CD4-positive, CD25-positive, alpha-beta regulatory T cell (primary cell): ENCODE data around the gene RWDD2A. TPM values are rescaled to one million over a fixed set of nuclear protein-coding genes. Genes with fewer than 3 reads are reported as not detected.
A peak's percentile ranks its signal among the peaks of the same experiment; 100 is the strongest.
"Not testable (repeated sequence)": the region's sequence is repeated elsewhere in the genome, so short reads cannot be mapped to it uniquely, and the experiment has no call there.

ENCODE experiments used
- ATAC-seq, 2 donors: fragments of 150-1000 bp; cut with Tn5 transposase; one replicate each; pipeline ENCODE4 v1.10.0; 2021; ENCODE audit warnings: low read depth in 2 of 2, moderate number of reproducible peaks in 2 of 2, moderate library complexity in 1 of 2
- DNase-seq, 3 donors: peaks; one replicate each; pipeline versions ENCODE4 v3.0.0 to v3.0.0-alpha.2; 2012 to 2022; ENCODE audit warnings: mixed read lengths in 1 of 3
- H3K27ac ChIP-seq: one replicate; pipeline ENCODE4 v1.7.0; 2013; ENCODE audit warnings: mild to moderate bottlenecking, low read length; ENCODE audit not compliant: insufficient read depth, poor library complexity, severe bottlenecking
- H3K27me3 ChIP-seq: one replicate; pipeline ENCODE4 v1.7.0; 2013; ENCODE audit warnings: low read length; ENCODE audit not compliant: control insufficient read depth, insufficient read depth
- H3K36me3 ChIP-seq: one replicate; pipeline ENCODE4 v1.7.0; 2013; ENCODE audit warnings: mild to moderate bottlenecking, low read length, moderate library complexity; ENCODE audit not compliant: control insufficient read depth, insufficient read depth
- H3K4me1 ChIP-seq: 2 replicates; pipeline ENCODE4 v1.7.0; 2013; ENCODE audit warnings: mild to moderate bottlenecking, low read length; ENCODE audit not compliant: insufficient read depth, control insufficient read depth, poor library complexity, severe bottlenecking
- H3K4me3 ChIP-seq: one replicate; pipeline ENCODE4 v1.7.0; 2013; ENCODE audit warnings: low read depth, mild to moderate bottlenecking, low read length, moderate library complexity
- H3K9me3 ChIP-seq, 2 experiments: 1 replicate in 1 of 2; 2 replicates in 1 of 2; pipeline ENCODE4 v1.7.0; 2013; ENCODE audit warnings: low read length in 2 of 2, mild to moderate bottlenecking in 1 of 2, moderate library complexity in 1 of 2; ENCODE audit not compliant: control insufficient read depth in 2 of 2
- H3K27ac Mint-ChIP-seq, 3 donors: one replicate each; pipeline ENCODE4 v1.8.0; 2020 to 2022; ENCODE audit warnings: mild to moderate bottlenecking in 3 of 3, mixed read lengths in 3 of 3, moderate library complexity in 2 of 3
- H3K27me3 Mint-ChIP-seq: one replicate; pipeline ENCODE4 v1.8.0; 2022; ENCODE audit warnings: mild to moderate bottlenecking, mixed read lengths
- H3K36me3 Mint-ChIP-seq: one replicate; pipeline ENCODE4 v1.8.0; 2020; ENCODE audit warnings: mixed read lengths
- H3K4me1 Mint-ChIP-seq, 4 donors: one replicate each; pipeline ENCODE4 v1.8.0; 2020 to 2022; ENCODE audit warnings: mixed read lengths in 4 of 4, mild to moderate bottlenecking in 1 of 4
- H3K4me3 Mint-ChIP-seq, 4 donors: one replicate each; pipeline ENCODE4 v1.8.0; 2020 to 2022; ENCODE audit warnings: mild to moderate bottlenecking in 4 of 4, mixed read lengths in 4 of 4, moderate library complexity in 3 of 4
- H3K9me3 Mint-ChIP-seq, 7 donors: one replicate each; pipeline ENCODE4 v1.8.0; 2020 to 2022; ENCODE audit warnings: mixed read lengths in 7 of 7, mild to moderate bottlenecking in 3 of 7, moderate library complexity in 2 of 7
- polyA plus RNA-seq, 4 donors: library from polyadenylated mRNA; unstranded; fragments of 300-500 nt; fragmentation: Illumina TruSeq; gene quantifications; one replicate each; pipeline ENCODE4 v1.2.3, GENCODE V29; 2021
- total RNA-seq: library from RNA; stranded (reverse); gene quantifications from one replicate; pipeline ENCODE4 v1.2.3, GENCODE V29; 2022

The RWDD2A gene
- total and polyA plus RNA-seq, 5 donors from 2014 or later = 2.1 to 3.7 (median 3.1) TPM

- Mint-ChIP-seq H3K4me3 (peak overlapping the region in 1 of 4 donors; percentile 47), H3K27ac (no peak overlapping the region), H3K36me3 (peaks cover 37% of the 10 kb centered on the region), H3K27me3 (no peaks in the 10 kb centered on the region), H3K9me3 (no peaks in the 10 kb centered on the region), H3K4me1 (peaks cover 38 to 51% (median 40%) of the 10 kb centered on the region in 4 donors)
- ATAC-seq = no peak
- H3K36me3 ChIP-seq = peaks cover 20% of the 10 kb centered on the region
- no peaks in the 10 kb centered on the region for H3K27me3 ChIP-seq
- H3K27ac ChIP-seq = no peak overlapping the region
- H3K4me3 ChIP-seq = no peak overlapping the region
- DNase-seq = no peak
- H3K4me1 ChIP-seq = peaks cover 16% of the 10 kb centered on the region
- H3K9me3 ChIP-seq = no peaks in the 10 kb centered on the region
These were observed 4.7 kb upstream of the RWDD2A start for GRCh38 chr6:83188501-83188900.

DNA sequence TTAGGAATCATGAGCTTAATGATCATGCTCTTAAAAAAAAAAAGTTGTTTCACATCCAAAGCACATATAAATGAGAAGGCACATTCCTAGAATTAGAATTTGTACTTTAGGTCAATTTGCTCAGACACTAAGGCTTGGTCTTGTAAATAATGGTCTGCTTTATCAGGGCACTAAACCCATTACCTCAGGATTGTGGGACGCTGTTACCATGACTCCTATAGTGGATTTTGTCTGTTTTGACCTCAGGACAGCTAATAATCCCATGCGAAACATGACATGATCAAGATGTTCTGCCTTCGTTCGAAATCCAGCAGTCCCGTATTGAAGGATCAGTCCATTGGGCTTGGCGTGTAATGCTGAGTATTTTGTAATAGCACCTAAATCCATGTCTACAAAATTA, 2.5 kb upstream of the RWDD2A start:
- Histone ChIP-seq H3K36me3 (peaks cover 10% of the 10 kb centered on the region), H3K27me3 (no peaks in the 10 kb centered on the region), H3K4me3 (no peak overlapping the region), H3K9me3 (no peaks in the 10 kb centered on the region), H3K4me1 (peaks cover 26% of the 10 kb centered on the region), H3K27ac (no peak overlapping the region)
- DNase-seq (no peak), ATAC-seq (no peak)
- Mint-ChIP-seq H3K4me1 (peaks cover 36 to 58% (median 48%) of the 10 kb centered on the region in 4 donors), H3K27ac (no peak overlapping the region), H3K36me3 (peaks cover 20% of the 10 kb centered on the region), H3K27me3 (no peaks in the 10 kb centered on the region), H3K9me3 (no peaks in the 10 kb centered on the region), H3K4me3 (peak overlapping the region; percentile 35 to 90 (median 79))

GRCh38 chr6:83191974-83192373, 1.2 kb upstream of the RWDD2A start:
- Mint-ChIP-seq H3K4me3 (peak overlapping the region; percentile 95 to 100 (median 99)), H3K27ac (peak overlapping the region in 1 of 3 donors; percentile 94), H3K36me3 (peaks cover 13% of the 10 kb centered on the region), H3K4me1 (peaks cover 35 to 70% (median 51%) of the 10 kb centered on the region in 4 donors)
- not testable (repeated sequence) for DNase-seq, ATAC-seq, H3K27me3 ChIP-seq, H3K9me3 ChIP-seq, H3K9me3 Mint-ChIP-seq, H3K27me3 Mint-ChIP-seq, H3K27ac ChIP-seq
- H3K4me3 ChIP-seq = peak overlapping the region; percentile 90
- H3K4me1 ChIP-seq = peaks cover 26% of the 10 kb centered on the region
- peaks cover 10% of the 10 kb centered on the region for H3K36me3 ChIP-seq

DNA sequence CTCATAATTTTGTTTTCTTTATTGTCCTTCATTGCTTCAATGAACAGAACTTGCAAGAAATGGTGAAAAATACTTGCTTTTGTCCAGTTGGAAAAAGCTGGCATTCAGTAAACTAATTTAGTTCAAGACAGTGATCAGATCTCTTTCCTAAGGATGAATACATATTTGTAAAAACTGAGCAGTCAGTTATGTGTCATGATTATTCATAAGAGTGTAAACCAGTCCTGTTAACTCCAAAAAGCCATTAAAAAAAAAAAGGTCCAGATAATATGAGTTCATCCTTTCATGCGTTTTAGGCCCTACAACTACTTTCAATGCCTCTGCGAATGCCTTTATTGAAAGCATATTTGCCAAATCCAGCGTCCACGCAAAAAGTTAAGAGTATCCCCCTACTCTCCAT, 701 bp upstream of the RWDD2A start:
- Mint-ChIP-seq H3K27ac (peak overlapping the region; percentile 88 to 99 (median 94)), H3K27me3 (no peaks in the 10 kb centered on the region), H3K36me3 (peaks cover 13% of the 10 kb centered on the region), H3K4me1 (peaks cover 35 to 70% (median 51%) of the 10 kb centered on the region in 4 donors), H3K9me3 (no peaks in the 10 kb centered on the region), H3K4me3 (peak overlapping the region; percentile 95 to 100 (median 99))
- H3K27me3 ChIP-seq = no peaks in the 10 kb centered on the region
- ATAC-seq (no peak), DNase-seq (peak in 1 of 3 donors; percentile 2)
- peaks cover 8% of the 10 kb centered on the region for H3K36me3 ChIP-seq
- peak overlapping the region; percentile 74 for H3K27ac ChIP-seq
- peak overlapping the region; percentile 90 for H3K4me3 ChIP-seq
- H3K4me1 ChIP-seq = peaks cover 26% of the 10 kb centered on the region
- H3K9me3 ChIP-seq = no peaks in the 10 kb centered on the region

GRCh38 chr6:83193747-83194566, 800 bp downstream of the RWDD2A start:
- H3K27ac Mint-ChIP-seq = peak overlapping the region; percentile 41 to 86 (median 67)
- DNase-seq (peak; percentile 9 to 31 (median 23)), ATAC-seq (no peak)
- Histone ChIP-seq H3K4me3 (peak overlapping the region; percentile 70), H3K27me3 (no peaks in the 10 kb centered on the region), H3K9me3 (no peaks in the 10 kb centered on the region), H3K36me3 (peaks cover 2% of the 10 kb centered on the region), H3K27ac (peak overlapping the region; percentile 49), H3K4me1 (peaks cover 26% of the 10 kb centered on the region)
- H3K36me3 Mint-ChIP-seq = peaks cover 13% of the 10 kb centered on the region
- H3K4me3 Mint-ChIP-seq = peak overlapping the region; percentile 74 to 94 (median 82)
- no peaks in the 10 kb centered on the region for H3K9me3 Mint-ChIP-seq
- no peaks in the 10 kb centered on the region for H3K27me3 Mint-ChIP-seq
- H3K4me1 Mint-ChIP-seq = peaks cover 25 to 62% (median 45%) of the 10 kb centered on the region in 4 donors

DNA sequence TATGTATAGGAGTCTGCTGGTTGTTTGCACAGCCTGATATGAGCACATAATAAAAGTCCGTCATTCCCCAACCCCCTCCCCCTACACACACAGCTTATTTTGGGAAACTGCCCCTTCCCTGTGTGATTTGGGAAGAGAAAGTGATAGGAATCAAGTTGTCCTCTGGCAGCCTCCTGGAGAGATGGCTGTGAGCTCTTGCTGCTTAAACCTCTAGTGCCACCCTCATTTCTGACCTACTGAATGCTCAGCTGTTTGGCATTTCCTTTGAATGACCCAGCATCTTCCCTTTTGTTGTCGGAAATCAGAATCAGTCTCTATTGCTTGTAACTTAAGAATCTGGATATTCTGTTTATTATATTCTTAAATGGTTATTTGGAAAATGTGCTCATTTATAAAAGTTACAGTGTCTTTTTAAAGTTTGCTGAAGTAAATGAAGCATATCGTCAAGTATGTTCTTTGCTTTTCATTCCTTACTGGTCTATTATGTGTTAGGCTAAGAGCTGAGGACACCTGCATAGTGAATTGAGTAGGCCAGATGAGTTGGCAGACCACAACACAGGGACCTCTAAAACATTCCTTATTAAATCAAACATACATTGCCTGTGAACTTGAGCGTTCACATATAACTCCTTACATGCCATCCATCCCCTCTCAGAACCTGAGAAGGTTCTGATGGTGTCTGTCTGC, 5.5 kb downstream of the RWDD2A start:
- Histone ChIP-seq H3K9me3 (no peaks in the 10 kb centered on the region), H3K36me3 (peaks cover 2% of the 10 kb centered on the region), H3K27ac (no peak overlapping the region), H3K4me1 (peaks cover 9% of the 10 kb centered on the region), H3K4me3 (no peak overlapping the region), H3K27me3 (no peaks in the 10 kb centered on the region)
- Mint-ChIP-seq H3K27me3 (no peaks in the 10 kb centered on the region), H3K36me3 (no peaks in the 10 kb centered on the region), H3K4me1 (peaks cover 7 to 27% (median 15%) of the 10 kb centered on the region in 4 donors), H3K27ac (no peak overlapping the region), H3K4me3 (no peak overlapping the region), H3K9me3 (no peaks in the 10 kb centered on the region)
- ATAC-seq (no peak), DNase-seq (no peak)

DNA sequence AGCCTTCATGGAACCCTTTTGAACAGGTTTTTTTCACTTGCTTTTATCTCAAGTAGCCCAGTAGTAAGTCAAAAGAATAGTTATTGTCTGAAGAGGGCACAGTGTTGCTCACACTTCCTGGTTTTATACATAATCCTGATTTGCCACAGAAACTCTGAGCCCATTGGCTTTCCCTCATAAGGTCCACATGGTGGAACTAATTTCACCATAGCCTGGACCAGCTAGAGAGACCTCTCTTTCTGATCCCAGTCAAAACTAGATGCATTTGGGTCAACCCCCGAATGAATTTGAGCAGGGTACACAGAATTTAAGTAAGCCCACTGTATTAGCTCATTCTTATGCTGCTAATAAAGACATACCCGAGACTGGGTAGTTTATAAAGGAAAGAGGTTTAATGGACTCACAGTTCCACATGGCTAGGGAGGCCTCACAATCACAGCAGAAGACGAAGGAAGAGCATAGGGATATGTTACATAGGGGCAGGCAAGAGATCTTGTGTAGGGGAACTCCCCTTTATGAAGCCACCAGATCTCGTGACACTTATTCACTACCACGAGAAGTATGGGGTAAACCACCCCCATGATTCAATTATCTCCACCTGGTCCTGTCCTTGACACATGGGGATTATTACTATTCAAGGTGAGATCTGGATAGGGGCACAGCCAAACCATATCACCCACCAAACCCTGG, 6.2 kb downstream of the RWDD2A start:
- H3K4me3 ChIP-seq = no peak overlapping the region
- H3K4me1 ChIP-seq = peaks cover 2% of the 10 kb centered on the region
- no peak for ATAC-seq
- Mint-ChIP-seq H3K9me3 (no peaks in the 10 kb centered on the region), H3K27ac (peak overlapping the region in 1 of 3 donors; percentile 8), H3K27me3 (no peaks in the 10 kb centered on the region), H3K4me1 (peaks cover 6 to 23% (median 13%) of the 10 kb centered on the region in 4 donors), H3K4me3 (no peak overlapping the region), H3K36me3 (no peaks in the 10 kb centered on the region)
- H3K9me3 ChIP-seq = no peaks in the 10 kb centered on the region
- no peak for DNase-seq
- H3K27me3 ChIP-seq = no peaks in the 10 kb centered on the region
- H3K36me3 ChIP-seq = peaks cover 2% of the 10 kb centered on the region
- no peak overlapping the region for H3K27ac ChIP-seq
